GM19240 (cell line): ENCODE results near the gene GNA12.

Source experiments
- DNase-seq: peaks from one replicate; pipeline ENCODE4 v3.0.0; 2011; ENCODE audit warnings: low spot score; ENCODE audit not compliant: insufficient read length

The GNA12 gene

DNA sequence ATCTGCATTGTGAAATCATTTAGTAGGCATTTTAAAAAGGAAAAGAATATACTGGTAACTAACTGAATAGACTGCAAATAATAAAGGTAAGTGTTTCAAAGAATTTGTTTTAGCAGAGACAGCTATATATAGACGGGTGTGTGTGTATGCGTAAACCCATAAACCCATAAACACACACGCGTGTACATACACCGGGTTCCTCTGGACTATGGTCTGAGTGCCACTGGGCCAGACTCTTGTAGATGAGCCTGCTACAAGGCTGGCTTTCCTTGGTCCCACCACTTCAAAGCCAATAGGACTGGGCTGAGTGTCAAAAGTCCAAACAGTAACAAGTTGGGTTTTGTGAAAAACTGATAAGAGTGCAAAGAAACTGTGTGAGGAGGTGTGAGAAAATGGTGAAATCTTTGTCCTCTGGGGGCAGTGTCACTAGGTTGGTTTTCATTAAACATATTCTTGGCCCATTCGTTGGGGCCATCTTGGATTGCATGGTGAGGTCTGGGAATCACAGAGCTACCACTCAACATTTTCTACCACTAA lies 39.8 kb downstream of the GNA12 start:
- DNase-seq, result no peak

DNA sequence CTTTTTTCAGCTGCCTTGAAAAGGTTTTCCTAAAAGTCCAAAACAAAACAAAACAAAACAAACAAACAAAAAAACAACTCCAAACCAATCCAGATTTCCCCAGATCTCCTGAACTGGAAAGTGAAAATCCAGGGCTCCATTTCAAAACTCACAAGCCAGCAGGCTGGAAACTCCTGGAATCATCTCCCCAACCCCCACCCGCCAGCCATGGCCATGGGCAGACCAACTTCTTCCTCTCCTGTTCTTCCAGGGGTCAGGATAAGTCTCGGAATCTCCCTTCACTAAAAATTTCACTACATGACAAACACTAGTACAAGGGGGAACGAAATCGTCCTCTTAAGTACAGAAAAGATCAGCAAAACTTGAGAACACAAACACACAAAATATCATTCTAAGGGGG lies 40.4 kb downstream of the GNA12 start:
- DNase-seq, result no peak

DNA sequence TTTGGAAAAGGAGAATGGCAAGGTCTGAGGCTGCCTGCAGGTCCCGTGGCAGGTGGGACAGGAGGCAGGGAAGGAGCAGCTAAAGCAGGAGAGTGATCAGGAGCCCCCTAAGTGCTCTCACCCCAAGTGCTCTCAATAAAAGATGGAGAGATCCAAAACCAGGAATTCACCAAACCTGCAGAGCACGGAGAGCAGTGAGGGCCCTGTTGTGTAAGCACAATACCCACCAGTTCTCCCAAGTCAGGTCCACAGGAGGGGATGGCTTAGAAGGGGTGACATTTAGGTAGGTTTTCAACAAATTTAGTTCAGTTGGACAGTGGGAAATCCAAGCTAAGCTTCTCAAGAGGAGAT lies 40.8 kb downstream of the GNA12 start:
- no peak for DNase-seq

DNA sequence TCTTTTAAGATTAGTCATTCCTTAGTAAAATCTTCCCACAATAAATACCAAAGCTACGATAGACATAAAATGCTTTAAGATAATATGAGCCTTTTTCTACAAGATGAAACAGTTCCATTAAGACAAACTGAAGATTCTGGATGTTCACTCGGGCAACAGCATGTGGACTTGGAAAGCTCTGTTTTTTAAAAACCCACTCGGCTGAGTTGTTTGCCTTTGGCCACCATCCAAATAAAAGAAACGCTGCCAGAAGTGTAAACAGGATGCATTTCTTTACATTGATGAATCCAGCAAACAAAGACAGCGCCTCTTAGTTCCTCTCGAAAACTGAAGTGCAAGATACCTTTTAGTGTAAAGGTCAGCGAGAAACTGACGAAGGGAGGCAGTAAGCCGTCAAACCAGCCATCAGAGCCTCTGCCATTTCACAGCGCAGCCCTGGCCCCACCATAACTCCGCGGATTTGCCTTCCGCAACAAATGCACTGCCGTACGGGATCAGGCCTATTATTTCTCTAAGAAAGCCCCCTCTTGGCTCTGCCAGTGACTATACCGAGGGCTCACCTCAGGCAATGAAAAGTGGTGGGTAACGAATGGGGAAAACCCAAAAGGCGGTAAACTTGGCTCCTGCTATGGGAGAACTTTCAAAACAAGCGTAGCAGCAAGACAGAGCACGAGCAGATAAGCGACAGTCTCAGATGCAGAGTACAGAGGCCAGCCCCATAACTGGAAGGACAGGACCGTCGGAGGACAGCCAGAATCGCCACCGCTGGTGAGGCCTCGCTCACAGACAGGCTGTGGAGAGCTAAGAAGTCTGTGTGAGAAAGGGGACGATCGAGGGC lies 41.4 kb downstream of the GNA12 start:
- no peak for DNase-seq

DNA sequence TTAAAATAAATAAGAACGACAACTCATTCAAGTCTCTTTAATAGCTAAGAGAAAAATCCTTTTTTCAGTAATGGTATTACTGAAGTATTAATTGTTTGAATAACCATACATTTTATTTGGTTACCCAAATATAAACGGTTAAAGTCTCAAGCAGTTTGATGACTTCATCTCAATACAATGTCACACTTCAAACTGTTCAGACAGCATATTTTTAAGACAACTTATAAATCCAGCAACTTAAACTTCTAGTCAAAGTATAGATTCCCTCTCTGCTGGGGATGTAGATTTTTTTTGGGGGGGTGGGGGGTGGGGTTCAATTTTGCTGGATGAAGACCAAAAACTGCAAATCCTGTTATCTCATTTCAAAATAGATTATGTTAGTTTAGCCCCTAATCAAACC lies 42.0 kb downstream of the GNA12 start:
- no peak for DNase-seq

DNA sequence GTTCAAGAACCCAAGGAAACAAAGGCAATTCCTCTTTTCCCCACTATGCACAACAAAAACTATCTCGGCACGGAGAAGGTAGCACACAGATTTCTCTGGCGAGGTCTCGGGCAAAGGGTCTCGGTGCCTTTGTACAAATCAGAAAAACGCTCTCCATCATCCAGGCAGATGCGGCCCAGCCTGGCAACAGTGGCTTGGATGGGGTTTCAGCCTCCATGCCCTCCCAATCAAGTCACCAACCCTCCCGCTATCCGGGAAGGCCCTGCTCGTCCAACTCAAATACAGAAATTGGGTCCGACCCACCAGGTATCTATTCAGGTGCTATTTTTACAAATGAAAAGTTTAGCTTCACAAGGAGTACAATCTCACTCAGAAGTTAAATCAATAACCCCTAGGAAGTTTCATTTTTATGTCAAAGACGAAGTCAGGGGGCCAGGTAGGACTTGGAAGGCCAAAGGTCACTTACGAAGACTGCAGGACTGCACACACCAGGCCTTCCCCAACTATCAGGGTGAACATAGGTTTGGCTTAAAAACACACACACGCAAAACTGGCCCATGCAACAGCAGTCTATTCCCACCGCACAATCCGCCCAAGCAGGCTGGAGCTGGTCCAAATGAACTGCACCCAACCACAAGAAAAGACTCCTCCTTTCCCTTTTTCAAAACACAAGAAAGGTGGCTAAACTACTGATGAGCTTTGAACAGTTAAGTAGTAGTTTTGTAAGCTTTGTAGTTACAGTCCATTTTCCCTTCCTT lies 43.0 kb downstream of the GNA12 start:
- no peak for DNase-seq

DNA sequence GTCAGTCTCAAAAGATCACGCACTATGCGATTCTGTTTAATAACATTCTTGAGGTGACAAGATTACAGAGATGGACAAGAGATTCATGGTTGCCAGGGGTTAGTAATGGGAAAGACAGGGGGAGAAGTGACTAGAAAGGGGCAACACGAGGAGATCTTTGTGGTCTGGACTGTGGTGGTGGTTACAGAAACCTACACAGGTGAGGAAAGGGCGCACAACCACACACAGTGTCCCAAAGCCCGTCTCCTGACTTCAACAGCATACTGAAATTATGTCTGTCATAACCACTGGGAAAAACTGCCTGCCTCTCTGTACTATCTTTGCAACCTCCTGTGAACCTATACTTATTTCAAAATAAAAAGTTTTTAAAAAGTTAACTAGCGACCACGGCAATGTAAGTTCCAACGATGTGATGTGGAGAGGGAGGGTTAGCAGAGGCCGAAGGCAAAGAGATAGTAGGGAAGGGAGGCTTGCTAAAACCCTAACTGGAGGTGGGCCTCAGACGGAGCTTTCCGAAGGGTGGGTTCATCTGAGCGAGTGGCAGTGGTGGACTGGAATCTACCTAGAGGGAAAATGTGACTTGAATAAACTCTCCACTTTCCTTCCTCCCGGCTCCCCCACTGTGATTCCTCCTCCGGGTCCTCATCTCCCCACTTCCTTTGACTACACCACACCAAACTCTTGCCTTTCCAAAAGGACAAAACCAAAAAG lies 43.7 kb downstream of the GNA12 start:
- DNase-seq, result no peak

DNA sequence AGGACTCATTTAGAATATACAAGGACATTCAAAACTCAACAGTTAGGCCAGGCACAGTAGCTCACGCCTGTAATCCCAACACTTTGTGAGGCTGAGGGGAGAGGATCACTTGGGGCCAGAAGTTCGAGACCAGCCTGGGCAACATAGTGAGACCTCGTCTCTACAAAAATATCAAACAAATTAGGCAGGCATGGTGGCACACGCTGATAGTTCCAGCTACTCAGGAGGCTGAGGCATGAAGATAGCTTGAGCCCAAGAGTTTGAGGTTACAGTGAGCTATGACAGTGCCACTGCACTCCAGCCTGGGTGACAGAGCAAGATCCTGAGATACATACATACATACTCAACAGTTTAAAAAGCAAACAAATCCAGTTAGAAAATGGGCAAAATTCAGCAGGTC lies 44.9 kb downstream of the GNA12 start:
- DNase-seq, result no peak

DNA sequence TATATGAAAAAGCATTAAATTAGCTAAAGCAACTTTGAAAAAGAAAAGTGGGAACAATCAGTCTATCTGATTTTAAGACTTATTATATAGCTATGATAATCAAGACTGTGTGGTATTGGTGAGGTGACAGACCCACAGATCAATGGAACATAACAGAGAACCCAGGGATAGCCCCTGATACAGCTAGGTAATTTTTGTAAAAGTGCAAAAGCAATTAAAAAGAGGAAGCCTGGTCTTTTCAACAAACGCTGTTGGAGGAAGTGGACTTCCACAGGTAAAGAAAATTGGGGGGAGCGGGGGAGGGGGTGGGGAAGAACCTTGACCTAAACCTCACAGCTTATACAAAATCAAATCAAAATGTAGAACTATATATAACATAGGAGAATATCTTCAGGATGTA lies 45.4 kb downstream of the GNA12 start:
- DNase-seq, result no peak

DNA sequence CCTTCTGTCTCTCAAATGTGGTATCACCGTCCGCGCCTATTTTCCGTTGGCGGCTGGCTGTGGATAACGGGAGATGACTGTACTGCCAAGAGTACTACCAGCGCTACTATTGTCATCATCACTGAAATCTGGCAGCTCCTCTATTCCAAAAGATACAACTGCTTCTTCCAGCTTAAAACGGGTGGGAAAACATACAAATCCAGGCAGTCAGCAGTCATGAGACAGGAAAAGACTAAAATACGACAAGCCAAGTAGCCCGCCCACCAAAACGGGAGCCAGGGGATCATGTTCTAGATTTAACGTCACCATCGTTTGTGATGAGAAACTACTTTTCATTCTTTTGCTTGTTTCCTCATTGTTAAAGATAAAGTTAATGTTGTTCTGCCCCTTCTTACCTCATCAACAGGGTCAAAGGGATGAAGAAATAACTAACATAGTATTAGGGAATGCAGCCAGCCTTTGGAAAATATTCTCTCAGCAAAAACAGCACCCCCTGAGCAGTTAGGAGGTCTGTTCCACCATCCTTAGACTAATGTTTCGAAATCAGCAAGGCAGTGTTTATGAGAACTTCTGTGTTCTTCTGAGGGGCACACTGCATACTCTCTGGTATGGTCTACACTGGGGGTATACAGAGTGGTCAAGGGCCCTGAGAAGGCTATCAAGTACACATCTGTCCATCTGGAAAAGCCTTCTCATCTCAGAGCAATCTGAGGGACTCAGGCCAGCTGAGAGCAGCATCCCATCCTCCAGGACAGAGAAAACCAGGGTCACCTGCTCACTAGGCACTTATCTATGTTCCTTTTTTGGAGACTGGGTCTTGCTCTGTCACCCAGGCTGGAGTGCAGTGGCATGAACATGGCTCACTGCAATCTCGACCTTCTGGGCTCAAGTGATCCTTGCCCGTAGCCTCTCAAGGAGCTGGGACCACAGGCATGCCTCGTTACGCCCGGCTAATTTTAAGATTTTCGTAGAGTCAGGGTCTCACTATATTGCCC lies 47.5 kb downstream of the GNA12 start:
- no peak for DNase-seq

DNA sequence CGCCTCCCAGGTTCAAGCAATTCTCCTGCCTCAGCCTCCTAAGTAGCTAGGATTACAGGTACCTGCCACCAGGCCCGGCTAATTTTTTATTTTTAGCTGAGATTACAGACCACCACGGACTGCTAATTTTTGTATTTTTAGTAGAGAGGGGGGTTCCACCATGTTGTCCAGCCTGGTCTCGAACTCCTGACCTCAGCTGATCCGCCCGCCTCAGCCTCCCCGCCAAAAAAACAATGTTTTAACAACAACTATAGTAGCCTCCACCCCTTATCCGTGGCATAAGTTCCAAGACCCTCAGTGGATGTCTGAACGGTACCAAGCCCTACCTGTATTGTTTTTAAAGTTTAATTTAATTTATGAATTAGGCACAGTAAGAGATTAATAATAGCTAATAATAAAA lies 48.2 kb downstream of the GNA12 start:
- no peak for DNase-seq

DNA sequence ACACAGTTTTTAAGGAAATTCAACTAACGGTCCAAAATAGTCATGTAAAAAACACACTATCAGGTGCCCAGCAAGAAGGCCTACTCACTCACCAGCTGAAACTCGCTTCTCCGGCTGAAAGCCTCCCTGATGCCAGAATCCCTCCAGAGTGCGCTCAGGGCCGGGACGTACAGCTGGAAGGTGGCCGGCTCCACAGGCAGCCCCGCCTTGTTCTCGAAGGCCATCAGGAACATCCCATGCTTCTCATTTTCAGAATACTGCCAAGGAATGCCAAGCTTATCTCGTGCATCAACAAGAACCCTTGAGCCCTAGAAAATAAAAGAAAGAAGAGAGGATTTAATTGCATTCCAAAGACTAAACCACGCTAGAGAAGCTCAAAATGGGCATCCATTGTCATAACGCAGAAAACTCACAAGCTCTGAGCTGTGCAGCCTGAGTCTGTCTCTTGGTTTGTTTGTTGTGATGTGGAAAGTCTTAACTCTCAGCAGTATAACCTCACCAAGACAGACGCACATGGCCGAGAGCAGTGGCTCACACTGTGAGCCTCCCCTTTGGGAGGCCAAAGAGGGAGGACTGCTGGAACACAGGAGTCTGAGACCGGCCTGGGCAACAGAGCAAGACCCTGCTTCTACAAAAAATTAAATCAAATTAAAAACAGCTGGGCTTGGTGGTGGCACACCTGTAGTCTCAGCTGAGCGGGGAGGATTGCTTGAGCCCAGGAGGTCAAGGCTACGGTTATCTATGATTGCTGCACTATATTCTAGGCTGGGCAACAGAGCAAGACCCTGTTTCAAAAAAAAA lies 49.1 kb downstream of the GNA12 start:
- no peak for DNase-seq

DNA sequence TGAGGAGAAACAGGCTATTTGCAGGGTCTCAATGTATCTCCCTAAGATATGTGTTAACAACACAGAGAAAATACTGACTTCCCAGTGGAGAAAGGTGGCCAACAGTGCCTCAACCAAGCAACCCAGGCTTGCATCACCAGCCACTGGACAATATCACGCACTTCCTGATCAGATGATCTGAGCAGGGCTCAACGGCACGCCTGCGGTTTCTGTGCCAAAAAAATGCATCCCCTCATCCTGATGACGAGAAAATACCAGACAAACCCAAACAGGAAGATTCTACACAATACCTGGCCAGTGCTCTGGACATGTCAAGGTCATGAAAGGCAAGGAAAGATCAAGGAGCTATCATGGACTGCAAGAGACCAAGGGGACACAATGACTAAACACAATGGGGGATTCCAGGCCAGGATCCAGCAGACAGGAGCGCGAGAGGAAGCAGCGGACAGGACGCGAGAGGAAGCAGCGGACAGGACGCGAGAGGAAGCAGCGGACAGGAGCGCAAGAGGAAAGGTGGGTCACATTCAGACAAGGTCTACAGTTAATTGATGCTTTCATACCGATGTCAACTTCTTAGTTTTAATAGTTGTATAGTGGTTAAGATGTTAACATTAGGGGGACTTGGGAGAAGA lies 51.1 kb downstream of the GNA12 start:
- DNase-seq, result no peak

DNA sequence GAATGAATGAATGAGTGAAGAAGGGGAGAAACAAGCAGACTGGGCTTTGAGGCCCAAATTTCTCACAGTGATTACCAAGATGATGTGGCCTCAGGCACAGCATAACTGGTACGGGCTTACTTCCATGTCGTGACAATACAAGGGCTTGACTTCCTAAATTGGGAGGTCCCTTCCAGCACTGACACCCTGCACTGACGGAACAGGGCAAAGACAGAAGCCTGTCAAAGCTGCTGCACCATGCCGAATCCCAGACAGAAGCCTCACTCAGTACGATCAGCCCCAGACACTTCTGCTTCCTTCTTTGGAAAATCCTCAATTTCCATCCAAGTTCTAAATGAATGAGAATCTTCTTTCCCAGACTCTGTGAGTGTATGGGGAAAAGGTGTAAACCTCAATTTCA lies 51.9 kb downstream of the GNA12 start:
- no peak for DNase-seq

DNA sequence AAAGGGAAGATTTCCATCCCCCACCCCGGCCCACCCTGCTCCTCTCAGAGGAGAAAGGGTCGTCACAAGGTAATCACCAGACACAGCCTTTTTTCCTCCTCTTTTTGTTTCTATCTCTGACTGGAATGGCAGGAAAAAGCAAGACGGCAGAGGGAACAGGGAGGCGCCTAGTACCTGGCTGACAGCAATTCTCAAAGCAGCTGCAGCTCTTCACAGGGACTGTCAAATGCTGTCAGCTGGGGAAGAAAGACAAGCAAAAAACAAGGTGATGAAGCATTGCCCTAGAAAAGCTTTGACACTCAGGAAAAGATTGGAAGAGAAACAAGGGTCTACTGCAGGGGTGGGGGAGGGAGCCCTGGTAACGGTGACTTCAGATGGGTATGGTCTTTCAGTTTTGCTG lies 52.7 kb downstream of the GNA12 start:
- DNase-seq, result no peak

DNA sequence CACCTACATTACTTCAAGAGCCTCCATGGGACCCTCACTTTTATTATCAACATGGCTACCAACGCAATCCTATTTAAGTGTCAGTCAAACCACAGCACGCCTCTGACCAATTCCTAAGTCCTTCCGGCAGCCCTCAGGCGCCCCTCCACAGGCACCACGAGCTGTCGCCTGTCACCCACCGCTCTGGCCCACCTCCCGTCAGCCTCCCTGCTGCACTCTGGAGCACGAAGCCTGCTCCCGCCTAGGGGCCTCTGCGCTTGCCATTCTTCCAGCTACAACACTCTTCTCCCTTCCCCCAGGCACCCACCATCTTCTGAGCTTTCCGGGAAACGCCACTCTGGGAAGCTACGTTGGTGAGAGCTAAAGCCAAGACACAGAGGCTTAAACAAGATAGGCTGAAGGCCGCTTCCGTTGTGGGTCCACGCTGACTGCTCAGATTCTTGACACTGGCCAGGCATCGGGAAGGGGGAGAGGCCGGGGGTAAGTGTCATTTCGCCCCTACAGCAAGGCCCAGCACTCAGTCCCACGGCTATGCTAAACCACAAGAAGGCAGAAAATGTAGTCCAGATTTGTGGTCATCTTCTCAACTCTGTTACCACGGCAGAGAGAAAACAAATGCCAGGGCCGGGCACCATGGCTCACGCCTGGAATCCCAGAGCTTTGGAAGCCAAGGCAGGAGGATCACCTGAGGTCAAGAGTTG lies 56.7 kb downstream of the GNA12 start:
- no peak for DNase-seq

DNA sequence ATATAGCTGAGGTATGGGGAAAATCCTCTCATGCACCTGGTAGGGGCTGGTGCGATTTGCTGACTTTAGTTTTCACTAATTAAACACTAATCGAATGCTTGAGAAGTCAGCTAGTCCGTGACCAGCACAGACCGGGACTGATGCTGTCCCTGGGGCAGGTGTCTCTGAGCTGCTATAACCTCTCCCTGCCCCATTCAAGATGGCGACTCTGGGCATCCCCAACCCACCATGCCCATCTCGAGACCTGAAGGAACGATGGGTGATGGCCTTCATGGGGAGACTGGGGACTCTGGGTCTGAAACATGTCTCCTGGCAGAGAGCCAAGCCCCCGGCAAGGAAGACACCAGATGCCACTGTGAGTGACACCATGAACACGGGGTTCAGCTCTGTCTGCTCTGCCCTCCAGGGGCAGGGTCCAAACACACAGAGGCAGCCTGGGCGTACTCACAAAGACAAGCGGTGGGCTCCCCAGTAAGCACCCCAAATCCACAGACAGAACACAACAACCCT lies 57.4 kb downstream of the GNA12 start:
- DNase-seq, result no peak

DNA sequence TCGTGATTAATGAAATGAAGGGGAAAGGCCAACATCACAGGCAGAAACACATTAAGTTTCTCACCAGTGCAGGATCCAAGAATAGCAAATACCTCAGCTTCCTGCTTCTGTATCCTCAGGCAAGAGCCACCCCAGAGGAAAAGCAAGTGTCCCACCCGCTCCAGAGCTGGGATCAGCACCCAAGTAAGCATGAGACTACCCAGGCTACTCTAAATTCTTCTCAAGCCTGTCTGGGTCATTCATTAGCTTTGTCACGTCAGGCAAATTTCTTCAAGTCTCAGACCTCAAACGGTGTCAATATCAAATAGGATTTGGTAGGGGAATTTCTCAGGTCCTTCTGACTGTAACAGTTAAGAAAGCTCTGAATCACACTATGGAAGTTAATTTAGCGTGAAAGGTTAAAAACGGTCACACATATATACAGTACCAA lies 59.0 kb downstream of the GNA12 start:
- no peak for DNase-seq

DNA sequence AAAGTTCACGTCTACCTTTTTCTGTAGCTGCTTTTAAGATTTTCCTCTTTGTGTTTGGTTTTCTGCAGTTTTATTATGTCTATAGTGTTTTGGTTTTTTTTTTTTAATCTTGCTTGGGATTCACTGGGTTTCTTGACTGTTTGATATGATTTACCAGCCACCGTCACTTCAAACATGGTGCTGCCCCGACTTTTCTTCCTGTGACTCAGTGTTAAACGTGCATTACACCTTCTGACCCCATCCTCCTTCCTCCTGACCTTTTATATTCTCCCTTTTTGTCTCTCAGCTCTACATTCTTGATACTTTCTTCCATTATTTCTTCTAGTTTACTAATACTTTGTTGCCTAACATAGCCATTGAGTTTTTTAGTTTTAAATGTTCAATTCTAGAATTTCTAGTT lies 61.5 kb downstream of the GNA12 start:
- no peak for DNase-seq
